GM13977 (cell line): Measurements from ENCODE around the gene SIGLEC9.

Source experiments
- DNase-seq: peaks from one replicate; pipeline ENCODE4 v3.0.0; 2012; ENCODE audit warnings: low spot score
- in situ Hi-C: fragments of 300-500 bp; cut with MboI; formaldehyde crosslinking; loops from one replicate; pipeline ENCODE4 v1.12.0; 2022; ENCODE audit warnings: low sequenced_read_pairs, low pct_unique_long_range_greater_than_20kb, mixed read lengths, inconsistent platforms; ENCODE audit not compliant: unreplicated experiment
- TF ChIP-seq, protein P1 (sequence below): IDR thresholded peaks from 2 replicates; pipeline ENCODE4 v1.5.1; 2012; ENCODE audit warnings: mild to moderate bottlenecking, control low read depth; ENCODE audit not compliant: insufficient read depth; ENCODE audit errors: extremely low read depth, missing control alignments

Gene SIGLEC9

DNA sequence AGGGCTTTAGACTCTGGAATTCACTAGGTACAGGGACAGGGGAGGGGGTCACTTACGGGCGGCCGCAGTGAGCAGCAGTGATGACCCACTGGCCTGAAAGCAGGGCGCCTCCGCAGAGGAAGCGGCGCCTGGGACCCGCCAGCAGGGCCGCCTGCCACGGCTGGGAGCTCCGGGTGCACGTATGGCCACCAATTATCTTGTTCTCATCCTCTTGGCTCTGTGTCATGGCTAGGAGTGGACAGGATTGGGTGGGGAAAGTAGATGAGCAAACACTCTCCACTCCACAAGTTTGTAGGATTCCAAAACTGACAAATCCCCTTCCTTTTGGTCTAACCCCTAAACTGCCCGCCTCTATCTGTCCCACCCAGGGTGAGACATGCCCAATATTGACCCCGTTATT lies 43.2 kb upstream of the SIGLEC9 start:
- in situ Hi-C loops, result no loop called here
- TF ChIP-seq, protein P1, sequence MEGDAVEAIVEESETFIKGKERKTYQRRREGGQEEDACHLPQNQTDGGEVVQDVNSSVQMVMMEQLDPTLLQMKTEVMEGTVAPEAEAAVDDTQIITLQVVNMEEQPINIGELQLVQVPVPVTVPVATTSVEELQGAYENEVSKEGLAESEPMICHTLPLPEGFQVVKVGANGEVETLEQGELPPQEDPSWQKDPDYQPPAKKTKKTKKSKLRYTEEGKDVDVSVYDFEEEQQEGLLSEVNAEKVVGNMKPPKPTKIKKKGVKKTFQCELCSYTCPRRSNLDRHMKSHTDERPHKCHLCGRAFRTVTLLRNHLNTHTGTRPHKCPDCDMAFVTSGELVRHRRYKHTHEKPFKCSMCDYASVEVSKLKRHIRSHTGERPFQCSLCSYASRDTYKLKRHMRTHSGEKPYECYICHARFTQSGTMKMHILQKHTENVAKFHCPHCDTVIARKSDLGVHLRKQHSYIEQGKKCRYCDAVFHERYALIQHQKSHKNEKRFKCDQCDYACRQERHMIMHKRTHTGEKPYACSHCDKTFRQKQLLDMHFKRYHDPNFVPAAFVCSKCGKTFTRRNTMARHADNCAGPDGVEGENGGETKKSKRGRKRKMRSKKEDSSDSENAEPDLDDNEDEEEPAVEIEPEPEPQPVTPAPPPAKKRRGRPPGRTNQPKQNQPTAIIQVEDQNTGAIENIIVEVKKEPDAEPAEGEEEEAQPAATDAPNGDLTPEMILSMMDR, result no peak
- DNase-seq, result no peak

DNA sequence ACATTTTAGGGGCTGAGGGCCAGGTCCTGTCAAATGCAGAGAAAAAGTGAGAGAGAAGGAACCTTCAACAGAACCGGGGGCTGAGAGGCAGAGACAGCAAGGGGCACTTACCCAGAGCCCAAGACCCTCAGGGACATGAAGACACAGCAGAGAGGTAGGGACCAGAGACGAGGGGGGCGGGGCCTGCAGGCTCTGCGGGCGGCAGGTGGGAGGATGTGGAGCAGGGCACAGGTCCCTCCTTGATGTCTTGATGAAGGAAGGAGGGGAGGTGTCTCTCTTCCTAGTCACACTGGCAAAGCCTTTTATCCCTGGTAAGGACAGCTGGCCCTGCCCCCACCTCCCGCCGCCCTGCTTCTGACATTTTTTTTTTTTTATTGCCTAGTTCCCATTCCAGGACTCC lies 42.1 kb upstream of the SIGLEC9 start, which contains the start of gene KLK14:
Gene KLK14 (minus strand): TSS at position 277 of the 400 bp plus-strand sequence. CDS start 273 bp downstream, at position 4.
- no peak for DNase-seq
- TF ChIP-seq, protein P1, result no peak
- in situ Hi-C loops, result no loop called here

- TF ChIP-seq, protein P1, result no peak
- no peak for DNase-seq
- in situ Hi-C loops, result no loop called here
Observed at GRCh38 chr19:51083181-51083580, 41.5 kb upstream of the SIGLEC9 start.

DNA sequence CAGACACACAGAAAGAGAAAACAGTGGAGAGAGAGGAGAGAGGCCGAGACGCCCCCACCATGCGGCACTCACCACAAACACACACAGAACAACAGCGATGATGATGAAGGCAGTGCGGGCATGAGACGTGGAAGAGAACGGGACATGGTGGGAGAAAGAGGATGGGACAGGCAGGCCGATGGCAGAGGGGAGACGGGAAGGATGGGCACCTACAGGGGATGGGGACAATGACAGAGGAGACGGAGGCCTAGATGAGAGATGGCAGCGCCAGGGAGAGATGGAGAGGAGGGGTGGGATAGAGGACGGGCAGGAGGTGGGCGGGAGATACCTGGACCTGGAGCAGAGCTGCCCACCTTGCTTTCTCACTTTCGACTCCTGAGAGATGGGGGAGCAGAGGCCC lies 40.9 kb upstream of the SIGLEC9 start:
- no peak for DNase-seq
- in situ Hi-C loops, result no loop called here
- TF ChIP-seq, protein P1, result no peak

DNA sequence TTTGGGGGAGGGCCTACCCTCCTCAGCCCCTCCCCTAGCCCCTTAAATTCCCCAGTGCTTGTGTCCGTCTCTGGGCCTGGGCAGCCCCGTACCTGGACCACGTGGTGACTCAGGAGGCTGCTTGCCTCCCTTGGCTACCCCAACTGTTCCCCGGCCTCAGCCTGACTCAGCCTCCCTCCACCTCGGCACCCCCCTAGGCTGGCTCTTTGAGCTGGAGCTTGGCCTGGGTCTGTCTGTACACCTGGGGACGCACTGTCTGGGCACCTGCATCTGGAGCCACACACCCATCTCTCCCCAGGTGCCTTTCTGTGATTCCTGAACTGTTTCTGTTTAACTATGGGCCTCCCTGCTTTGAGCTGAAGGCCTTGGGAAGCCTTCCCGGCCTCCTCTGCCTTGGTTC lies 40.2 kb upstream of the SIGLEC9 start:
- no peak for DNase-seq
- in situ Hi-C loops, result no loop called here
- TF ChIP-seq, protein P1, result no peak

DNA sequence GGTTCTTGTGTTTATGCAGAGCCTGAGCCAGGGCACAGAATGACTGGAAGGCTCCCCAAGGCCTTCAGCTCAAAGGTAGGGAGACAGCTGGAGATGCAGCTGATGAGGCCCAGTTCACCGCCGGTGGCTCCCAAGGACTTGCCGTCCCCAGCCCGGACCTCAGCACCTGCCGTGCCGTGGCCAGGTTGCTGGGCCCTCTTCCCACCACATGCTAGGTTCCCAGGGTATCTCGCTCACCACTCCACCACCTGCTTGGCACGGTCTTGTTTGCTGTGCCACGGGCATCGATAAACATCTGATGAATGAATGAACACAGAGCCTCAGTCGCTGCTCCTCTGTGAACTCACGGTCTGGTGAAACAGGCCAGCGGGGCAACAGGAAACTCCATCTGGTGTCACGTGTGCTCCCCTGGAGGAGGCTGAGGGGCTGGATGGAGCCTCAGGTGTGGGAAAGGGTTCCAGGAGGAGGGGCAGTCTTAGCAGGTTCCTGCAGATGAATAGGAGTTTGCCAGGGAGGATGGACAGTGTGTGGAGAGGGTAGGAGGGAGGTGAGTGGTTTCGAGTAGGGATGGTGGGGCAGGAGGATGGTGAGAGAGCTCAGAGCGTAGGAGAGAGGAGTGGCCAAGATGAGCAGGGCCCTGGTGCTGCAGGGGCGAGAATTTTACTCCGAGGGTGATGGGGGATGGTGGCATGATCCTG lies 38.4 kb upstream of the SIGLEC9 start:
- DNase-seq, result no peak
- TF ChIP-seq, protein P1, result no peak
- in situ Hi-C loops, result no loop called here
